CD8-positive, alpha-beta memory T cell (primary cell): Measurements from ENCODE around the gene AADACL3. TPM values are rescaled to one million over a fixed set of nuclear protein-coding genes. Genes with fewer than 3 reads are reported as not detected.

Source experiments
- CTCF ChIA-PET: fragments of 350-600 bp; sonication (Branson Sonifier 250); formaldehyde crosslinking; loops from one replicate; lab custom pipeline; 2021; ENCODE audit warnings: antibody characterized with exemption; lab: Charles Lee
- POLR2A ChIA-PET: fragments of 350-600 bp; sonication (Branson Sonifier 250); formaldehyde crosslinking; loops from one replicate; lab custom pipeline; 2021; ENCODE audit warnings: antibody characterized with exemption; lab: Charles Lee
- DNase-seq, 5 donors: peaks; one replicate each; pipeline versions ENCODE4 v3.0.0 to v3.0.0-alpha.2; 2020 to 2022; ENCODE audit warnings: mixed read lengths in 1 of 5
- H3K27ac ChIP-seq: one replicate; pipeline ENCODE4 v1.7.0; 2013; ENCODE audit warnings: low read depth, mild to moderate bottlenecking, low read length, moderate library complexity
- H3K27me3 ChIP-seq: 2 replicates; pipeline ENCODE4 v1.7.0; 2013; ENCODE audit warnings: low read length, mild to moderate bottlenecking; ENCODE audit not compliant: insufficient read depth, poor library complexity, severe bottlenecking
- H3K36me3 ChIP-seq: 2 replicates; pipeline ENCODE4 v1.7.0; 2013; ENCODE audit warnings: mild to moderate bottlenecking, low read length, moderate library complexity; ENCODE audit not compliant: insufficient read depth
- H3K4me1 ChIP-seq: 2 replicates; pipeline ENCODE4 v1.7.0; 2013; ENCODE audit warnings: mild to moderate bottlenecking, low read length, moderate library complexity; ENCODE audit not compliant: insufficient read depth
- H3K4me3 ChIP-seq: 2 replicates; pipeline ENCODE4 v1.7.0; 2013; ENCODE audit warnings: mild to moderate bottlenecking, low read length
- H3K9me3 ChIP-seq: 2 replicates; pipeline ENCODE4 v1.7.0; 2013; ENCODE audit warnings: mild to moderate bottlenecking, low read length
- H3K27ac Mint-ChIP-seq, 8 donors: one replicate each; pipeline ENCODE4 v1.8.0; 2020 to 2021; ENCODE audit warnings: mixed read lengths in 8 of 8, mild to moderate bottlenecking in 6 of 8, inconsistent platforms in 3 of 8, moderate library complexity in 3 of 8
- H3K27me3 Mint-ChIP-seq, 2 donors: one replicate each; pipeline ENCODE4 v1.8.0; 2020 to 2021; ENCODE audit warnings: mixed read lengths in 2 of 2, mild to moderate bottlenecking in 1 of 2, moderate library complexity in 1 of 2
- H3K36me3 Mint-ChIP-seq, 3 donors: one replicate each; pipeline ENCODE4 v1.8.0; 2020 to 2021; ENCODE audit warnings: mixed read lengths in 3 of 3, inconsistent platforms in 1 of 3, mild to moderate bottlenecking in 1 of 3
- H3K4me1 Mint-ChIP-seq, 3 donors: one replicate each; pipeline ENCODE4 v1.8.0; 2020 to 2021; ENCODE audit warnings: mixed read lengths in 3 of 3, inconsistent platforms in 1 of 3, mild to moderate bottlenecking in 1 of 3
- H3K4me3 Mint-ChIP-seq, 7 donors: one replicate each; pipeline ENCODE4 v1.8.0; 2020 to 2021; ENCODE audit warnings: mixed read lengths in 7 of 7, mild to moderate bottlenecking in 6 of 7, moderate library complexity in 4 of 7, inconsistent platforms in 2 of 7
- H3K9me3 Mint-ChIP-seq, 5 donors: one replicate each; pipeline ENCODE4 v1.8.0; 2020 to 2022; ENCODE audit warnings: mixed read lengths in 5 of 5, mild to moderate bottlenecking in 3 of 5, moderate library complexity in 2 of 5, inconsistent platforms in 1 of 5
- polyA plus RNA-seq: library from polyadenylated mRNA; unstranded; fragments of 300-500 nt; fragmentation: Illumina TruSeq; gene quantifications from one replicate; pipeline ENCODE4 v1.2.3, GENCODE V29; 2021
- total RNA-seq, 2 experiments: library from RNA; stranded (reverse); gene quantifications; one replicate each; pipeline ENCODE4 v1.2.3, GENCODE V29; 2021

Gene AADACL3
- total and polyA plus RNA-seq, 3 experiments from 2014 or later: not detected

DNA sequence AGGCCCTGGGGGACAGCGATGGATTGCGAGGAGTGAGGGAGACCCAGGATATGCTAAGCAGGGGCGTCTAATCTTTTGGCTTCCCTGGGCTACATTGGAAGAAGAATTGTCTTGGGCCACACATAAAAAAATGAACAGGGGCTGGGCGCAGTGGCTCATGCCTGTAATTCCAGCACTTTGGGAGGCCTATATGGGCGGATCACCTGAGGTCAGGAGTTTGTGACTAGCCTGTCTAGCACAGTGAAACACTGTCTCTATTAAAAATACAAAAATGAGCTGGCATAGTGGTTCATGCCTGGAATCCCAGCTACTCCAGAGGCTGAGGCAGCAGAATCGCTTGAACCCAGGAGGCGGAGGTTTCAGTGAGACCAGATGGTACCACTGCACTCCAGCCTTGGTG is 46.9 kb downstream of the AADACL3 start:
- no peaks in the 10 kb centered on the region for H3K4me1 Mint-ChIP-seq
- H3K9me3 Mint-ChIP-seq: peaks cover 0 to 2% (median 0%) of the 10 kb centered on the region in 5 donors
- POLR2A ChIA-PET: no interaction called here

GRCh38 chr1:12763479-12763878 is 47.6 kb downstream of the AADACL3 start:
- Mint-ChIP-seq H3K4me3 (no peak overlapping the region), H3K9me3 (peaks cover 0 to 2% (median 0%) of the 10 kb centered on the region in 5 donors), H3K36me3 (no peaks in the 10 kb centered on the region), H3K27ac (no peak overlapping the region), H3K27me3 (peaks cover 7 to 39% of the 10 kb centered on the region in 2 donors), H3K4me1 (no peaks in the 10 kb centered on the region)
- Histone ChIP-seq H3K4me3 (no peak overlapping the region), H3K36me3 (no peaks in the 10 kb centered on the region), H3K27me3 (no peaks in the 10 kb centered on the region), H3K9me3 (no peaks in the 10 kb centered on the region), H3K4me1 (no peaks in the 10 kb centered on the region), H3K27ac (no peak overlapping the region)
- ChIA-PET CTCF (no interaction called here), POLR2A (no interaction called here)
- DNase-seq: no peak

More for the DNA sequence above, 46.9 kb downstream of the AADACL3 start:
- Histone ChIP-seq H3K4me3 (no peak overlapping the region), H3K36me3 (no peaks in the 10 kb centered on the region), H3K4me1 (no peaks in the 10 kb centered on the region), H3K9me3 (no peaks in the 10 kb centered on the region), H3K27ac (no peak overlapping the region), H3K27me3 (no peaks in the 10 kb centered on the region)
- no peak overlapping the region for H3K4me3 Mint-ChIP-seq
- CTCF ChIA-PET: no interaction called here
- no peak overlapping the region for H3K27ac Mint-ChIP-seq
- H3K36me3 Mint-ChIP-seq: no peaks in the 10 kb centered on the region
- peaks cover 12 to 39% of the 10 kb centered on the region in 2 donors for H3K27me3 Mint-ChIP-seq
- DNase-seq: no peak

DNA sequence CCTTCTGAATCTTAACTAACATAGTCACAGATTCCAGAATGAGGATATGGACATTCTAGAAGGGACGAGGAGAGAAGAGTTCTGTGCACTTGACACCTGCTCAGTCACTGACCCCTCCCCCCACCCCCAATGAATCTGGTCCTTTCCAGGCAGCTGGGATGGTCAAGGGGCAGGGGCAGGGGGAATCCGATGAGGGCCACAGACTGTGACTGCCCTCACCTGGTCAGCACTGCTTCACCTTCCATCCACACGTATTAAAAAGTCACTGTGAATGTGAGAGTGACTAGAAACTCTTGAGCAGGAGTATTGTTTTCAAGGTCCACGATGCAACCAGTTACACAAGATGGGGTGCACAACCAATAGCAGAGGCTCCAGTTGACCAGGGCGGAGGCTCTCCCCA is 48.1 kb downstream of the AADACL3 start:
- H3K36me3 ChIP-seq: no peaks in the 10 kb centered on the region
- ChIA-PET POLR2A (no interaction called here), CTCF (no interaction called here)
- no peak for DNase-seq
- Mint-ChIP-seq H3K4me1 (no peaks in the 10 kb centered on the region), H3K9me3 (peaks cover 0 to 2% (median 0%) of the 10 kb centered on the region in 5 donors), H3K4me3 (no peak overlapping the region), H3K36me3 (no peaks in the 10 kb centered on the region), H3K27ac (no peak overlapping the region), H3K27me3 (peaks cover 9 to 38% of the 10 kb centered on the region in 2 donors)
- no peaks in the 10 kb centered on the region for H3K27me3 ChIP-seq
- H3K9me3 ChIP-seq: no peaks in the 10 kb centered on the region
- H3K4me3 ChIP-seq: no peak overlapping the region
- H3K27ac ChIP-seq: no peak overlapping the region
- H3K4me1 ChIP-seq: no peaks in the 10 kb centered on the region

- no peak overlapping the region for H3K27ac Mint-ChIP-seq
- no peak overlapping the region for H3K4me3 Mint-ChIP-seq
- H3K4me3 ChIP-seq: no peak overlapping the region
- H3K27ac ChIP-seq: no peak overlapping the region
- CTCF ChIA-PET: no interaction called here
- no peaks in the 10 kb centered on the region for H3K36me3 Mint-ChIP-seq
- H3K9me3 Mint-ChIP-seq: peaks cover 0 to 2% (median 0%) of the 10 kb centered on the region in 5 donors
- POLR2A ChIA-PET: no interaction called here
- H3K9me3 ChIP-seq: no peaks in the 10 kb centered on the region
- H3K27me3 ChIP-seq: peaks cover 4% of the 10 kb centered on the region
- H3K36me3 ChIP-seq: no peaks in the 10 kb centered on the region
- peaks cover 35 to 62% of the 10 kb centered on the region in 2 donors for H3K27me3 Mint-ChIP-seq
- H3K4me1 Mint-ChIP-seq: no peaks in the 10 kb centered on the region
- H3K4me1 ChIP-seq: no peaks in the 10 kb centered on the region
- no peak for DNase-seq
These were observed 53.1 kb downstream of the AADACL3 start for GRCh38 chr1:12769031-12769430.

- peaks cover 4% of the 10 kb centered on the region for H3K27me3 ChIP-seq
- H3K27ac ChIP-seq: no peak overlapping the region
- no peak overlapping the region for H3K4me3 ChIP-seq
- Mint-ChIP-seq H3K36me3 (no peaks in the 10 kb centered on the region), H3K27me3 (peaks cover 36 to 70% of the 10 kb centered on the region in 2 donors), H3K4me3 (no peak overlapping the region), H3K4me1 (no peaks in the 10 kb centered on the region), H3K27ac (no peak overlapping the region), H3K9me3 (peaks cover 0 to 2% (median 0%) of the 10 kb centered on the region in 5 donors)
- DNase-seq: no peak
- CTCF ChIA-PET: no interaction called here
- no peaks in the 10 kb centered on the region for H3K9me3 ChIP-seq
- H3K36me3 ChIP-seq: no peaks in the 10 kb centered on the region
- POLR2A ChIA-PET: no interaction called here
- H3K4me1 ChIP-seq: no peaks in the 10 kb centered on the region
These were observed 54.1 kb downstream of the AADACL3 start for GRCh38 chr1:12769976-12770505.

- no peak overlapping the region for H3K27ac Mint-ChIP-seq
- no peaks in the 10 kb centered on the region for H3K4me1 ChIP-seq
- no peaks in the 10 kb centered on the region for H3K9me3 Mint-ChIP-seq
- ChIA-PET CTCF (no interaction called here), POLR2A (no interaction called here)
- H3K4me1 Mint-ChIP-seq: no peaks in the 10 kb centered on the region
- H3K9me3 ChIP-seq: no peaks in the 10 kb centered on the region
- peaks cover 36 to 72% of the 10 kb centered on the region in 2 donors for H3K27me3 Mint-ChIP-seq
- no peaks in the 10 kb centered on the region for H3K36me3 Mint-ChIP-seq
- no peak overlapping the region for H3K4me3 Mint-ChIP-seq
- H3K27me3 ChIP-seq: peaks cover 4% of the 10 kb centered on the region
- H3K36me3 ChIP-seq: no peaks in the 10 kb centered on the region
- no peak for DNase-seq
- H3K4me3 ChIP-seq: no peak overlapping the region
- no peak overlapping the region for H3K27ac ChIP-seq
These were observed 54.7 kb downstream of the AADACL3 start for GRCh38 chr1:12770620-12771019.

- Mint-ChIP-seq H3K36me3 (no peaks in the 10 kb centered on the region), H3K9me3 (no peaks in the 10 kb centered on the region), H3K27ac (no peak overlapping the region), H3K27me3 (peaks cover 37 to 78% of the 10 kb centered on the region in 2 donors), H3K4me1 (no peaks in the 10 kb centered on the region), H3K4me3 (no peak overlapping the region)
- Histone ChIP-seq H3K9me3 (no peaks in the 10 kb centered on the region), H3K4me1 (no peaks in the 10 kb centered on the region), H3K27me3 (peaks cover 8% of the 10 kb centered on the region), H3K4me3 (no peak overlapping the region), H3K36me3 (no peaks in the 10 kb centered on the region), H3K27ac (no peak overlapping the region)
- DNase-seq: no peak
- POLR2A ChIA-PET: no interaction called here
- CTCF ChIA-PET: no interaction called here
These were observed 55.3 kb downstream of the AADACL3 start for GRCh38 chr1:12771186-12771585.

- Mint-ChIP-seq H3K36me3 (no peaks in the 10 kb centered on the region), H3K27ac (no peak overlapping the region), H3K9me3 (no peaks in the 10 kb centered on the region), H3K27me3 (peaks cover 35 to 73% of the 10 kb centered on the region in 2 donors), H3K4me1 (no peaks in the 10 kb centered on the region), H3K4me3 (no peak overlapping the region)
- POLR2A ChIA-PET: no interaction called here
- DNase-seq: no peak
- Histone ChIP-seq H3K27me3 (peaks cover 8% of the 10 kb centered on the region), H3K4me1 (no peaks in the 10 kb centered on the region), H3K4me3 (no peak overlapping the region), H3K9me3 (no peaks in the 10 kb centered on the region), H3K36me3 (no peaks in the 10 kb centered on the region), H3K27ac (no peak overlapping the region)
- CTCF ChIA-PET: no interaction called here
These were observed 56.6 kb downstream of the AADACL3 start for GRCh38 chr1:12772520-12772919.
